Measurements from ENCODE around the gene IRF2BP1. TPM values are rescaled to one million over a fixed set of nuclear protein-coding genes. Genes with fewer than 3 reads are reported as not detected.

Gene IRF2BP1
- total RNA-seq, 1 donor from 2014 or later, result 11.8 TPM

- no peaks in the 10 kb centered on the region for H3K27me3 ChIP-seq (ENCODE audit: control insufficient read depth, insufficient read depth, low read length)
- TF ChIP-seq CTCF (IDR thresholded peaks at IDR 0.05; ENCODE audit: insufficient read depth, low read length, severe bottlenecking), result no peak
- H3K36me3 ChIP-seq (ENCODE audit: control insufficient read depth, insufficient read depth, low read length), result no peaks in the 10 kb centered on the region
- no peak for DNase-seq (ENCODE audit: low read depth)
- no peak overlapping the region for H3K4me3 ChIP-seq (ENCODE audit: low read depth, low read length)
- FAIRE-seq, result no peak
Measured at GRCh38 chr19:45918721-45919120, 32.8 kb upstream of the IRF2BP1 start.

GRCh38 chr19:45917421-45918091 is 31.6 kb upstream of the IRF2BP1 start:
- DNase-seq (ENCODE audit: low read depth), result no peak
- no peak for FAIRE-seq
- no peak for TF ChIP-seq CTCF (IDR thresholded peaks at IDR 0.05; ENCODE audit: insufficient read depth, low read length, severe bottlenecking)
- H3K4me3 ChIP-seq (ENCODE audit: low read depth, low read length), result no peak overlapping the region
- no peaks in the 10 kb centered on the region for H3K36me3 ChIP-seq (ENCODE audit: control insufficient read depth, insufficient read depth, low read length)
- no peaks in the 10 kb centered on the region for H3K27me3 ChIP-seq (ENCODE audit: control insufficient read depth, insufficient read depth, low read length)

GRCh38 chr19:45913874-45914830 is 28.2 kb upstream of the IRF2BP1 start, which contains the start of gene NANOS2:
Gene NANOS2 (minus strand): TSS chr19:45914778. CDS start chr19:45914693, 85 bp downstream.
- H3K36me3 ChIP-seq (ENCODE audit: control insufficient read depth, insufficient read depth, low read length), result no peaks in the 10 kb centered on the region
- TF ChIP-seq CTCF (IDR thresholded peaks at IDR 0.05; ENCODE audit: insufficient read depth, low read length, severe bottlenecking), result no peak
- H3K4me3 ChIP-seq (ENCODE audit: low read depth, low read length), result no peak within 1 kb of the TSS
- no peak for FAIRE-seq
- no peaks in the 10 kb centered on the region for H3K27me3 ChIP-seq (ENCODE audit: control insufficient read depth, insufficient read depth, low read length)
- no peak for DNase-seq (ENCODE audit: low read depth)

- no peak for DNase-seq (ENCODE audit: low read depth)
- Histone ChIP-seq H3K36me3 (ENCODE audit: control insufficient read depth, insufficient read depth, low read length) (no peaks in the 10 kb centered on the region), H3K27me3 (ENCODE audit: control insufficient read depth, insufficient read depth, low read length) (no peaks in the 10 kb centered on the region), H3K4me3 (ENCODE audit: low read depth, low read length) (no peak overlapping the region)
- FAIRE-seq, result peak; percentile 93
- no peak for TF ChIP-seq CTCF (IDR thresholded peaks at IDR 0.05; ENCODE audit: insufficient read depth, low read length, severe bottlenecking)
Measured at GRCh38 chr19:45911291-45911690, 25.4 kb upstream of the IRF2BP1 start.

- Histone ChIP-seq H3K4me3 (ENCODE audit: low read depth, low read length) (no peak overlapping the region), H3K36me3 (ENCODE audit: control insufficient read depth, insufficient read depth, low read length) (no peaks in the 10 kb centered on the region), H3K27me3 (ENCODE audit: control insufficient read depth, insufficient read depth, low read length) (no peaks in the 10 kb centered on the region)
- no peak for TF ChIP-seq CTCF (IDR thresholded peaks at IDR 0.05; ENCODE audit: insufficient read depth, low read length, severe bottlenecking)
- no peak for FAIRE-seq
- DNase-seq (ENCODE audit: low read depth), result no peak
Measured at GRCh38 chr19:45908956-45909355, 23.0 kb upstream of the IRF2BP1 start.
